Fibroblast of skin of left biceps (primary cell): ENCODE measurements around the gene ZNF175.

Experiments
- DNase-seq, 2 experiments: peaks; one replicate each; pipeline ENCODE4 v3.0.0-alpha.2; 2013; ENCODE audit warnings: low read depth in 2 of 2

Gene ZNF175

DNA sequence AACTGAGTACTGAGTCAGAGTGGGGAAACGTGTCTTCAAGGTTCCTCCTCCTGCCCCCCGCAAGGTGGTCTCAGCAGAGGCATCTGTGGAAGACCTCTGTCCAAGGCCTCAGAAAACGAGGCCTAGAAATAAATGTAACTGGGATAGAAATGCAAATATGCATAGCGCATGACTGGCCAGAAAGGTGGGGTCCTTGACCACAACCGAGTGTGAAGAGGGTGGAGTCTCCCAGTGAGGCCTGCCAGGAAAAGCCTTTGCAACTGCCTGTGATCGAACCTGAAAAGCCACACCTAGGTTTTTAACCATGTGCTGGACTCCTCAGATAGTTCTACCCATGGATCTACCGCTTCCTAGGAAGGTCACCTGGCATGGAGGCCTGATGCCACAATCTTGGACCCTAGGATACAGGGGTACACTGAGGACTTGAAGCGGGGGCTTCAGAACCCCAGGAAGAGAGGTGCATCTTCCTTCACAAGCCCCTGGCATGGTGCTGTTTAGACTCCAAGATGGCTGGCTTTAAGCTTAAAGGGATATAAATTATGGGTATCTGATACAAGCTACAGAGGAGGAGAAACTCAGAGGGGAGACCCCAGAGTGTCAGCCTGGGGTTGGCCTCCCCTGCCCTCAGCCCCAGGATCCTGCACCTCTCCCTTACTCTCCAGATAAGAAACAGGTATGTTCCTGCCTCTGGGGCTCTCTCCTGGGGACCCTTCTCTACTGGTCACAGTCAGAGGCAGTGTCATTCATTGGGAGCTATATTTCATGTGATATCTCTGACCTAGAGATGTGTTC lies 21.4 kb upstream of the ZNF175 start:
- DNase-seq: no peak

- no peak for DNase-seq
Measured at GRCh38 chr19:51550848-51551672, 20.0 kb upstream of the ZNF175 start.

- no peak for DNase-seq
Measured at GRCh38 chr19:51551673-51552432, 19.2 kb upstream of the ZNF175 start.

- no peak for DNase-seq
Measured at GRCh38 chr19:51552608-51552995, 18.5 kb upstream of the ZNF175 start.

GRCh38 chr19:51552996-51553725 lies 17.9 kb upstream of the ZNF175 start:
- peak; percentile 6 to 12 for DNase-seq

DNA sequence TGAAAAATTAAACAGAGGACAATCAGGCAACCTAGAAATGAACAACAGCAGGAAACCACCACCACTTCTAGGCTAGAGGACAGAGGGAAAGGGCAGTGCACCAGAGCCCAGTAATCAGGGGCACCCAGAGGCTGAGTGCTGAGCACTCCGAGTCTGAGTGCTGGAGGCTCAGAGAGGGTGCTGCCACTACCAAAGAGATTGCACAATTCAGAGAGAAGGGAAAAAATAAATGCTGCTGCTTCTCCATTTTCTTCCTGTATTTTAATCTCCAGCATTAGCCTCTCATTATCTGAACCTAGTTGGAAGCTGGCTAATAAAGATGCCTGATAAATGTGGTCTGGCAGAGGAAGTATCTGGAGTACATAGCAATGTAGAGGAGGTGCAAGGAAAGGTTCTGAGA lies 11.8 kb upstream of the ZNF175 start:
- no peak for DNase-seq

- DNase-seq: no peak
Measured at GRCh38 chr19:51560339-51560738, 10.7 kb upstream of the ZNF175 start.

- no peak for DNase-seq
Measured at GRCh38 chr19:51564791-51565190, 6.3 kb upstream of the ZNF175 start.

DNA sequence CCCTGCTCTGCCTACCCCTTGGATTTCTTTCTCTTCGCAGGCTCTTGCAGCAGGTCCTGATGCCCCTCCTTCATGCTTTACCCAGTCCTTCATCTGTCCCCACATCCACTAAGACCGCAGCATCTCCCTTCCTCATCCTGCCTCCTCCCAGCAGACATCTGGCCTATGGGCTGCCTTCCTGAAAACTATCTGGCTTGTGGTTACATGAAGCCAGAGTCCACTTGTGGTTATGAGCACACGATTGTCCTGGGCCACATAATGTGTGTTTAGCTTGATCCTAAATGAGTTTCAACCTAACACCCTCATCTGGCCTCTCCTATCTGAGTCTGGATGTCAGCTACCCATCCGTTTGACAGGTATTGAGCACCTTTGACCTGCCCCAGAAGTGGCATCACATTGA lies 5.5 kb upstream of the ZNF175 start:
- no peak for DNase-seq

DNA sequence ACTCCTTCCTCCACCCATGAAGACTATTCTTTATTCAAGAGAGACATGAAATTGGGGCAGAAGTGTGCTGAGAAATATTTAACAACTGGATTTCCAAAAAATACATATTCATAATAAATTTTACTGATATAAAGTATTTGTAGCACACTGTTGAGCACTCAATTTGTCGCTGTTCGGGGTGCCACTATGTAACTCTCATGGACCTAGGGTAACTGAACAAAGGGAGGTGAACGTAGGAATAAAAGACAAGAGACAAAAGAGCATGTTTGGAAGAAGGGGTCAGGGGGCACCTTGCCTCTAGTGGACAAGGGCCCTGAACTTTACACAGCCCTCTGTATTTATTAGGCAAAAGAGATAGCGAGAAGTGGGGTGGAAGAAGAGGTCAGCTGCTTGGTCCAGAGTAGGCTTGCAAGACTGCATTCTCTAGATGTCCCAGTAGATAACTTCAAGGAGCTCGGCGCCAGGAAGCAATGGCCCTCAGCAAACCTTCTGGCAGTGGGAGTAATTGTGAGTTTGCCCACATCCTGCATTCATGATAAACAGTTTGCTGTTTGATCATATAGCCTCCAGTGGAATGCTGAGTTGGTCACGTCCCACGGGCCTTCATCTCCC lies 4.5 kb upstream of the ZNF175 start:
- DNase-seq: no peak

GRCh38 chr19:51567583-51567982 lies 3.5 kb upstream of the ZNF175 start:
- DNase-seq: no peak

GRCh38 chr19:51568456-51568855 lies 2.6 kb upstream of the ZNF175 start:
- no peak for DNase-seq

GRCh38 chr19:51571599-51571998 lies 516 bp downstream of the ZNF175 start:
- no peak for DNase-seq

- DNase-seq: no peak
Measured at GRCh38 chr19:51572410-51572809, 1.3 kb downstream of the ZNF175 start.

GRCh38 chr19:51572908-51573307 lies 1.8 kb downstream of the ZNF175 start:
- no peak for DNase-seq

GRCh38 chr19:51573331-51573730 lies 2.2 kb downstream of the ZNF175 start:
- DNase-seq: no peak

- DNase-seq: no peak
Measured at GRCh38 chr19:51576850-51577249, 5.8 kb downstream of the ZNF175 start.

- DNase-seq: no peak
Measured at GRCh38 chr19:51586103-51586728, 15.1 kb downstream of the ZNF175 start.

DNA sequence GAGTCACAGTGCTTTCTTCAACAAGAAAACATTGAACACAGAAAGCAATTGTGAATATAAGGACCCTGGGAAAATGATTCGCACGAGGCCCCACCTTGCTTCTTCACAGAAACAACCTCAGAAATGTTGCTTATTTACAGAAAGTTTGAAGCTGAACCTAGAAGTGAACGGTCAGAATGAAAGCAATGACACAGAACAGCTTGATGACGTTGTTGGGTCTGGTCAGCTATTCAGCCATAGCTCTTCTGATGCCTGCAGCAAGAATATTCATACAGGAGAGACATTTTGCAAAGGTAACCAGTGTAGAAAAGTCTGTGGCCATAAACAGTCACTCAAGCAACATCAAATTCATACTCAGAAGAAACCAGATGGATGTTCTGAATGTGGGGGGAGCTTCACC lies 15.7 kb downstream of the ZNF175 start:
- no peak for DNase-seq

DNA sequence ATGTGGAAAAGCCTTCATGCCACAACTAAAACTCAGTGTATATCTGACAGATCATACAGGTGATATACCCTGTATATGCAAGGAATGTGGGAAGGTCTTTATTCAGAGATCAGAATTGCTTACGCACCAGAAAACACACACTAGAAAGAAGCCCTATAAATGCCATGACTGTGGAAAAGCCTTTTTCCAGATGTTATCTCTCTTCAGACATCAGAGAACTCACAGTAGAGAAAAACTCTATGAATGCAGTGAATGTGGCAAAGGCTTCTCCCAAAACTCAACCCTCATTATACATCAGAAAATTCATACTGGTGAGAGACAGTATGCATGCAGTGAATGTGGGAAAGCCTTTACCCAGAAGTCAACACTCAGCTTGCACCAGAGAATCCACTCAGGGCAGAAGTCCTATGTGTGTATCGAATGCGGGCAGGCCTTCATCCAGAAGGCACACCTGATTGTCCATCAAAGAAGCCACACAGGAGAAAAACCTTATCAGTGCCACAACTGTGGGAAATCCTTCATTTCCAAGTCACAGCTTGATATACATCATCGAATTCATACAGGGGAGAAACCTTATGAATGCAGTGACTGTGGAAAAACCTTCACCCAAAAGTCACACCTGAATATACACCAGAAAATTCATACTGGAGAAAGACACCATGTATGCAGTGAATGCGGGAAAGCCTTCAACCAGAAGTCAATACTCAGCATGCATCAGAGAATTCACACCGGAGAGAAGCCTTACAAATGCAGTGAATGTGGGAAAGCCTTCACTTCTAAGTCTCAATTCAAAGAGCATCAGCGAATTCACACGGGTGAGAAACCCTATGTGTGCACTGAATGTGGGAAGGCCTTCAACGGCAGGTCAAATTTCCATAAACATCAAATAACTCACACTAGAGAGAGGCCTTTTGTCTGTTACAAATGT lies 16.4 kb downstream of the ZNF175 start:
- DNase-seq: no peak
